ENCODE data around the gene PARP15.

The PARP15 gene

GRCh38 chr3:122576174-122576940 is 1.1 kb upstream of the PARP15 start:
- peak in 1 of 2 donors; percentile 25 for DNase-seq

DNA sequence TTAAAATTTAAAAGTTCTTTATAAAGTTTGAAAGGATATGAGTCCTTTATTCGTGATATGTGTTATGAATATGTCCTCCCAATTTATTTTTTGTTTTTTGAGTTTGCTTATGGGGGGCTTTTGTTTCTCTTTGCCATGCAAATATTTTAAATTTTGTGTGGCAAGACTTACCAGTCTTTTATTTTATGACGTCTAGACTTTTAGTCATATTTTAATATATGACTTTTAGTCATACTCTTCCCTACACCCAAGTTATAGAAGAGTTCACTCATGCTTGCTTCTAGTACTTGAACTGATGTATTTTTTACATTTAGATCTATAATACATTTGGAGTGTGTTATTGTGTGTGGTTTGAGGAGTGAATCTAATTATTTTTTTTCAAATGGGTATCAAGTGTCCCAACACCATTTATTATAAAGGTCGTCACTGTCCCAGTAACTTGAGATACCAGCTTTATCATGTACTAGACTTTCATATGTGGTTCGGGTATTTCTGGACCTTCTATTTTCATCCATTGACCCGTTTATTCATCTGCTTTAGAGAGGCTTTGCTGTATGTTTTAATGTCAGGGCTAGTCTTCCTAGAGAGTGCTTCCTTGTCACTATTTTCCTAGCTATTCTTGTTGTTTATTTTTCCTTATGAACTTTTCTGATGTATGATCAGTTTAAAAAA is 755 bp downstream of the PARP15 start:
- no peak for DNase-seq

DNA sequence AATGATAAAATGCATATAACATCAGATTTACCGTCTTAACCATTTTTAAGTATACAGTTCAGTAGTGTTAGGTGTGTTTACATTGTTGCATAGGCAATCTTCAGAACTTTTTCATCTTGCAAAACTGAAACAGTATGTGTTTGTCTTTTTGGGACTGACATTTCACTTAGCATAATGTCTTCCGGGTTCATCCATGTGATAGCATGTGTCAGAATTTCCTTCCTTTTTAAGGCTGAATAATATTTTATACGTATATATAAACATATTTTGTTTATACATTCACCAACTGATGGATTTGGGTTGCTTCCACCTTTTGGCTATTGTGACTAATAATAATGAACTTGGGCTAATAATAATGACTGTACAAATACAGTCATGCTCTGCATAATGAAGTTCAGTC is 3.0 kb downstream of the PARP15 start:
- no peak for DNase-seq

DNA sequence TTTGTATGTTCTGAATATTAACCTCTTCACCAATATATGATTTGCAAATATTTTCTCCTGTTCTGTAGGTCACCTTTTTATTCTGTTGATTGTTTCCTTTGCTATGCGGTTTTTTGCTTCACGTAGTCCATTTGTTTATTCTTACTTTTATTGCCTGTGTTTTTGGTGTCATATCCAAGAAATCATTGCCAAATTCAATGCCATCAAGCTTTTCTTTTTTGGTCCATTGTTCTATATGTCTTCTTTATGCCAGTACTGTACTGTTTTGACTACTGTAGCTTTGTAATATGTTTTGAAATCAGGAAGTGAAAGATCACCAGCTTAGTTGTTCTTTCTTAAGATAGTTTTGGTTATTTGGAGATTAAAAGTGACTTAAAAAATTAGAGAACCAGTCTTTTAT is 4.2 kb downstream of the PARP15 start:
- DNase-seq: no peak

GRCh38 chr3:122582390-122582789 is 4.9 kb downstream of the PARP15 start:
- DNase-seq: no peak

DNA sequence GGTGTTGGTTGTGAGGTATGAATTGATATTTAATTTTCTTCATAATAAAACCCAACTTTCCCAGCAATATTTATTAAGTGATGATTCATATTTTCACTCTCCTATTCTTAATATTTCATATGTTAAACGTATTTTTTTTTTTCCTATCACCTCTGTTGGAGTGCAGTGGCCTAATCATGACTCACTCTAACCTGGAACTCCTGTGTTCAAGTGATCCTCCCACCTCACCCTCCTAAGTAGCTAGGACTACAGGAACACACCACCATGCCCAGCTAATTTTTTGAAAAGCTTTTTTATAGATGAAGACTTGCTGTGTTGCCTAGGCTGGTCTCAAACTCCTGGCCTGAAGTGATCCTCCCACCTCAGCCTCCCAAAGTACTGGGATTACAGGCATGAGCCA is 8.6 kb downstream of the PARP15 start:
- DNase-seq: no peak

DNA sequence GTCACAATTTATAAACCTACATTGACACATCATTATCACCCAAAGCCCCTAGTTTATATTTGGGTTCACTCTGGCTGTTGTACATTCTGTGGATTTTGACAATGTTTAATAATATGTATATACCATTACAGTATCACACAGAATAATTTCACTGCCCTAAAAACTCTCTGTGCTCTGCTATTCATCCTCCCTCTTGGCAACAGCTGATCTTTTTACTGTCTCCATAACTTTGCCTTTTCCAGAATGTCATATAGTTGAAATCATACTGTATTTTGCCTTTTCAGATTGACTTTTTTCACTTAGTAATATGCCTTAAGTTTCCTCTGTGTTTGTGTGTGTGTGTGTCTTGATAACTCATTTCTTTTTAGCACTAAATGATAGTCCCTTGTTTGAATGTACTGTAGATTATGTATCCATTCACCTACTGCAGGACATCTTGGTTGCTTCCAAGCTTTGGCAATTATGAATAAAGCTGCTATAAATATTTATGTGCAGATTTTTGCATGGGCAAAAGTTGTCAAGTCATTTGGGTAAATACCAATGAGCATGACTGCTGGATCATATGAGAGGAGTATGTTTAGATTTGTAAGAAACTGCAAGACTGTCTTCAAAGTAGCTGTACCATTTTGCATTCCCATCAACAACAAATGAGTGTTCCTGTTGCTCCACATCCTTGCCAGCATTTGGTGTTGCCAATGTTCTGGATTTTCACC is 9.5 kb downstream of the PARP15 start:
- DNase-seq: no peak

DNA sequence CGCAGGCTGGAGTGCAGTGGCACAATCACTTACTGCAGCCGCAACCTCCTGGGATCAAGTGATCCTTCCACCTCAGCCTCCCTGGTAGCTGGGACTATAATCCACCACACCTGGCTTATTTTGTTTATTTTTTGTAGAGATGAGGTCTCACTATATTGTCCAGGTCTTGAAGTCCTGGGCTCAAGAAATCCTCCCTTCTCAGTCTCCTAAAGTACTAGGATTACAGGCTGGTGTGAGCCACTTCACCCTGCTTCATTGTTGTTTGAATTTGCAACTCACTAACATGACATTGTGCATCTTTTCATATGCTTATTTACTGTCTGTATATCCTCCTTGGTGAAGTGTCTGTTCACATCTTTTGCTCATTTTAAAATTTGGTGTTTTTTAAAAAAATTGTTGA is 10.1 kb downstream of the PARP15 start:
- DNase-seq: no peak

DNA sequence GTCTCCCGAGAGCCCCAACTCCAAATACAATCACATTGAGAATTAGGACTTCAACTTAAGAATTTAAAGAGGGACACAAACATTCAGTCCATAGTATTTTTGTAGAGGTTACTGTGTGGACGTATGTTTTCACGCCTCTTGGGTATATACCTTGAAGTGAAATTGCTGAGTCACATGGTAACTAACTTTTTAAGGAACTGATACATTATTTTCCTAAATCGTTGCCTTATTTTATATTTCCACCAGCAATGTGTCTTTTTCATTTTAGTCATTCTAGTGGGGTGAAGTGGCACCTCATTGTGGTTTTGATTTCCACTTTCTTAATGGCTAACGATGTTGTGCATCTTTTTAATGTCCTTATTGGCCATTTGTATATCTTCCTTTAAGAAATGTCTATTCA is 11.8 kb downstream of the PARP15 start:
- DNase-seq: no peak

GRCh38 chr3:122590610-122591009 is 13.2 kb downstream of the PARP15 start:
- DNase-seq: no peak

- DNase-seq: no peak
These were observed 16.6 kb downstream of the PARP15 start for GRCh38 chr3:122594025-122594424.

DNA sequence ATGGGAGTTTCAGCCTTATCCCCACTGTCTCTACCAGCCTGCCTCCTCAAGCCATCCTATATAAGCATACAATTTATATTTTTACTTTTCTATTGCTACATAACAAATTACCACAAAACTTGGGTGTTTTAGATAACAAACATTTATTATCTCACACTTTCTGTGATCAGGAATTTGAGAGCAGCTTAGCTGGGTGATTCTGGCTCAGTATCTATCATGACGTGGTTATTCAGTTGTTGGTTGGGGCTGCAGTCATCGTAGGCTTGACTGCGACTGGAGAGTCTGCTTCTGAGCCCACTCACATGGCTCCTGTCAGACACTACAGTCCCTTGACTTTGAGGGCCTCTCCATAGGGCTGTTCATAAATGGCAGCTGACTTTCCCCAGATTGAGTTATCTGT is 20.7 kb downstream of the PARP15 start:
- no peak for DNase-seq

DNA sequence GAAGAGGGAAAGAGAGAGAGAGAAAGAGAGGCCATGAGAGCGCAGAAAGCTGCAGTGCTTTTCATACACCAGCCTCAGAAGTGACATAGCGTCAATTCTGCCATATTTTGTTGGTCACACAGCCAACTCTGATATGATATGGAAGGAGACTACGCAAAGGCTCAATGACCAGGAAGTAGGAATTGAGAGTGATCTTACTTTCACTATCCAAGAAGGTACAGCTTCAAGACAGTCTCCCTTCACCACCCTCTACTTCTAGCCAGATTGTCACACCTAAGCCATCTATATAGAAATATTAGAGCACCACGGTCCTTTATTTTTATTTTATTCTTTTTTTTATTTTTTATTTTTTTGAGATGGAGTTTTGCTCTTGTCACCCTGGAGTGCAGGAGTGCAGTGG is 21.1 kb downstream of the PARP15 start:
- no peak for DNase-seq

DNA sequence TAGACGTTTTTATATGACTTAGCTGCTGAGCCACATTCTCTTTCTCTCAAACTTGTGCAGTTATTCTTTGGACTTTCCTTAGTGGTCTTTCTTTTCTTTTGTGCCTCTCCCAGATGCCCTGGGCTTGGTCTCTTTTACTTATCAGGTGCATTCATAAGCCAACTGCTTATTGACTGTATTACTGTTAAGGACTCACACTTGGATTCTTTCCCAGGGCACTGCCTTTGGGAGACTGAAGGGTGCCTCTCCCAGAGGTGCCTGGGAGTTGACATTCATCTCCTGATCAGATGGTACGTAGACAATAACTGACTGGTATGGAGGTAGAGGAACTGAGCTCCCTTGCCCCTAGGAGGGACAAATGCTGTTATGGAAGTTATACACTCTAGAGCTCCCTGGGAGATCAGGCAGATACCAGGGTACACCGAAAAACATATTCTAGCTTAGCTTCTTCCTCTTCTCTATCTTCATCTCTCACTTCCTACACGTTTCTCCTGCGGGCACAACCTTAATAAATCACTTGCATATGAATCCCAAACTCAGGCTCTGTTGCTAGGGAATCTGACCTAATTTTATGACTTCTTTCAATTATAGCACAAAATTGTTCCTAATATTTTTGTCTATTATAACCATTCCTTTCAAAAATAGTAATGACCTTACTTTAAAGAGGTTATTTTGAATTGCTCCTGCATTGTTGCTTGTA is 24.7 kb downstream of the PARP15 start:
- no peak for DNase-seq

GRCh38 chr3:122603056-122603455 is 25.6 kb downstream of the PARP15 start:
- no peak for DNase-seq

DNA sequence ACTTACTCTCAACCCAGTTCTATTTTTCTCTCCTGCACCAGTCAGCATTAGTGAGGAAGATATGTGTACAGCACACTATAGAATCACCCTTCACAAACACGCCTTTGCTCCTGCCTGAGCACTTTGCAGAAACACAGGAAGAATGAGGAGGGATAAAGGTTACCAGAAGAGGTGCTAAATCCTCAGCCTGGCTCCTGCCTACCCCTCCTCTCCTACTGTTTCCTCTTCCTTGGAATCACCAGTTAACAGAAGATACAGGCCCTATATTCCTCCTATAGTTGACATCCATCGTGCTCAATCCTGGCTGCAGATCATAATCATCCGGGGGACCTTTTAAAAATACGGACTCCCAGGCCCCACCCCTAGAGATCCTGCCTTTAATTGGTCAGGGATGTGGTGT is 28.9 kb downstream of the PARP15 start:
- DNase-seq: no peak

GRCh38 chr3:122608916-122609315 is 31.5 kb downstream of the PARP15 start:
- DNase-seq: no peak

GRCh38 chr3:122609798-122610559 is 32.5 kb downstream of the PARP15 start:
- peak in 1 of 2 donors; percentile 70 for DNase-seq

GRCh38 chr3:122612696-122613095 is 35.2 kb downstream of the PARP15 start:
- no peak for DNase-seq

DNA sequence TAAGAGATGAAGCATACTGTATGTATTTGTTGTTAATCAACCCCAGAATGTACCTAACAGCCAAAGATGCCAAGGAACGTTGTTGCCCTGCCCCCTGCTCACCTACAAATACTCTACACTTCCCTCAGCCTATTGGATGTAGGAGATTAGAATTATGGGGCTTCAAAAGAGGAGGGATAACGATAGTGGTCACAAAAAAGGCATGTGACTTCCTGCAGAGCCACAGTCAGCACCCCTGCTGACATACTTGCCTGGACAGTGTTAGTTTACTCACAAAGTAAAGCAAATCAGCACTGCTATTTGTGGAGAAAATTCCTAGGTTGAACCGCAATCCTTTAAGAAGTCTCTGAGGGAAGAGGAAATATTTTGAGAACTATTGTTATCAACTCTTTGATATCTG is 37.9 kb downstream of the PARP15 start:
- no peak for DNase-seq

GRCh38 chr3:122618614-122619013 is 41.2 kb downstream of the PARP15 start:
- DNase-seq: no peak

DNA sequence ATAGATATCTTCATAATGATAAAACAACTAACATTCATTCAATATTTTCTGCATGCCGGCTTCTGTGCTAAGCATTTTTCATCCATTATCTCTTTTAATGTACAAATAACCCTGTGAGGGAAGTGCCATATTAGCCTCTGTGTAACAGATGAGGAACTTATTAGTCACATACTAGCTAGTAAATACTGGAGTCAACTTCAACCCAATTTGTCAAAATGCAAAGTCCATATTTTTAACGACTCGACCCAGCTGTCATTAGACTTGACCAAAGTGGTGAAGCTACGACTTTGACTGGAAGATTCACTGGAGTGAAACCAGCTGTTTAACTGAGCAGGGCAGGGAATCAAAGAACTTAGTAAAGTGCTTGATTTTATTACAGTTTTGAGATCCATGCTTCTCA is 41.6 kb downstream of the PARP15 start:
- no peak for DNase-seq

DNA sequence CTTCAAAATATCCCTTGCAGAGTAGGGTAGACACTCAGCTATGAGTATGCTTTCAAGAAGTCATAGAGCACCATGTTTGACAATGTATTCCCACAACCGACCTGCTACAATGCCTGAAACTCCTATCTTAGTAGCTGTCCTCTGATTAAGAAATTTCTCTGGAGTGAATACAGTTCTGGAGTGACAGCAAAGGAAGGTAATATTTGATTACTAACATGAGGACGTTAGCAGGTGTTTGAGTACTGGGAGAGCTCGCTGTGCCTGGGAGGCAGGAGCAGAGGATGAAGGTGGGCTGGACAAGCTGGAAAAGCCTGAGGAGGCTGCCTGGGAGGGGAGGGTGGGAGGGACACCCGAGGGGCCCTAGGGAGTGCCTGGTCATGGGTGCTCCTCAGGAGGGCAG is 42.9 kb downstream of the PARP15 start:
- DNase-seq: no peak
